Subcutaneous abdominal adipose tissue (tissue), 5 donors: ENCODE results near the gene RHBG.
"Not testable (repeated sequence)": the region's sequence is repeated elsewhere in the genome, so short reads cannot be mapped to it uniquely, and the experiment has no call there.

Source experiments
- H3K27ac ChIP-seq: one replicate; pipeline ENCODE4 v1.7.0; 2013; ENCODE audit warnings: low read depth, mild to moderate bottlenecking, inconsistent platforms, low read length, moderate library complexity
- H3K27me3 ChIP-seq, 5 donors: one replicate each; pipeline ENCODE4 v1.7.0; 2013; ENCODE audit warnings: low read length in 5 of 5, inconsistent platforms in 1 of 5; ENCODE audit not compliant: control insufficient read depth in 5 of 5, insufficient read depth in 4 of 5
- H3K36me3 ChIP-seq, 5 donors: one replicate each; pipeline ENCODE4 v1.7.0; 2013; ENCODE audit warnings: low read length in 5 of 5; ENCODE audit not compliant: control insufficient read depth in 5 of 5, insufficient read depth in 5 of 5
- H3K4me1 ChIP-seq, 5 donors: one replicate each; pipeline ENCODE4 v1.7.0; 2013; ENCODE audit warnings: low read length in 5 of 5, mild to moderate bottlenecking in 3 of 5, moderate library complexity in 1 of 5; ENCODE audit not compliant: control insufficient read depth in 5 of 5, insufficient read depth in 5 of 5
- H3K4me3 ChIP-seq, 5 donors: one replicate each; pipeline ENCODE4 v1.7.0; 2013; ENCODE audit warnings: low read length in 5 of 5, low read depth in 1 of 5
- H3K9ac ChIP-seq, 5 donors: one replicate each; pipeline ENCODE4 v1.7.0; 2013; ENCODE audit warnings: low read length in 5 of 5, mild to moderate bottlenecking in 4 of 5, moderate library complexity in 3 of 5
- H3K9me3 ChIP-seq, 5 donors: one replicate each; pipeline ENCODE4 v1.7.0; 2013; ENCODE audit warnings: low read length in 5 of 5; ENCODE audit not compliant: control insufficient read depth in 5 of 5
- donor health status: healthy.
- donor health status: healthy.
- donor health status: healthy.
- donor health status: healthy.
- donor health status: healthy.

The RHBG gene

DNA sequence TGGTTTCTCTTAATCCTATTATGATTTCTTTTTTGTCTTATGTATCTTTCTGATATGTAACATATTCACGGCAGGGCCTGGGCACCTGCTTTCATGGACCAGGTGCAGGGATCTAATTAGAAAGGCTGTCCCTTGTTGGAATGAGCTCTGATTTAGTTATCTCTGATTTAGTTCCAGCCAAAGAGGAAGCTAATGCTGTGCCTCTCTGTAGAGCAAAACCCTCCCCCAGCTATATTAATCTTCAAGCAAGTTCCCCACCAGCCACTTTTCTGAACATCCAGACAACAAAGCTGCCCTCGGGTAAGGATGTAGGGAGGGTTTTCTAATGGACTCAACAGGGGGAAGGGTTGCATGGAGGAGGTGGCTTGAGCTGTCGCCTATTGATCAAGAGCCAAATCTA, 24.6 kb upstream of the RHBG start:
- no peaks in the 10 kb centered on the region for H3K36me3 ChIP-seq
- no peak overlapping the region for H3K27ac ChIP-seq
- no peak overlapping the region for H3K9ac ChIP-seq
- no peak overlapping the region for H3K4me3 ChIP-seq
- H3K4me1 ChIP-seq: no peaks in the 10 kb centered on the region
- no peaks in the 10 kb centered on the region for H3K9me3 ChIP-seq
- peaks cover 0 to 13% (median 0%) of the 10 kb centered on the region in 5 donors for H3K27me3 ChIP-seq

DNA sequence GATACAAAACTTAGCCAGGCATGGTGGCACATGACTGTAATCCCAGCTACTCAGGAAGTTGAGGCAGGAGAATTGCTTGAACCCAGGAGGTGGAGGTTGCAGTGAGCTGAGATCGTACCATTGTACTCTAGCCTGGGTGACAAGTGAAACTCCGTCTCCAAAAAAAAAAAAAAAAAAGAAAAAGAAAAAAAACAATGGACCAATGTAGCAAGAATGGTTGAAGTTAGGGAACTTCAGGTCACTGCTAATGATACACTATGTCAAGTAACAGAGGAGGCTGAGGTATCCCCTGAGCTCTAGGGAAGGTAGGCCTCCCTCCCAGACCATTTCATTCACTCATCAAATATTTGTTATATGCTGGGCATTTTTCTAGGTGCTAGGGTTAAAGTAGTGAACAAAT, 23.0 kb upstream of the RHBG start:
- H3K4me1 ChIP-seq, H3K4me3 ChIP-seq, H3K36me3 ChIP-seq, H3K27ac ChIP-seq, H3K9ac ChIP-seq, H3K9me3 ChIP-seq: not testable (repeated sequence)
- H3K27me3 ChIP-seq: peaks cover 0 to 13% (median 0%) of the 10 kb centered on the region in 5 donors

DNA sequence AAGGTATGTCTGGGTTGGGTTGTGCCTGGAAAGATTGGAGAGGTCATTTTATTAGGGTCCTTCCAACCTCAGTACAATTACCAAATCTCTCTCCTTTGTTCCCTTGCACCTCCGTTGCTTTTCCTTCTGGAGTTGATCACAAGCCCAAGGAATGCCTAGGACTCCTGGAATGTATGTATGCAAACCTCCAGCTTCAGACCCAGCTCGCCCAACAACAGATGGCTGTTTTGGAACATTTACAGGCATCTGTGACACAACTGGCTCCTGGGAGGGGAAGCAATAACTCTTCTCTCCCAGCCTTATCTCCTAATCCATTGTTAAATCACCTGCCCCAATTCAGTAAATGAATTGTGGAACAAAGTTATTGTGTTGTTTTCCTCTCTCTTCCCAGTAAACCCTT, 22.4 kb upstream of the RHBG start:
- Histone ChIP-seq H3K4me1 (no peaks in the 10 kb centered on the region), H3K9ac (no peak overlapping the region), H3K27ac (no peak overlapping the region), H3K27me3 (peaks cover 0 to 13% (median 0%) of the 10 kb centered on the region in 5 donors), H3K36me3 (no peaks in the 10 kb centered on the region), H3K9me3 (no peaks in the 10 kb centered on the region), H3K4me3 (no peak overlapping the region)

DNA sequence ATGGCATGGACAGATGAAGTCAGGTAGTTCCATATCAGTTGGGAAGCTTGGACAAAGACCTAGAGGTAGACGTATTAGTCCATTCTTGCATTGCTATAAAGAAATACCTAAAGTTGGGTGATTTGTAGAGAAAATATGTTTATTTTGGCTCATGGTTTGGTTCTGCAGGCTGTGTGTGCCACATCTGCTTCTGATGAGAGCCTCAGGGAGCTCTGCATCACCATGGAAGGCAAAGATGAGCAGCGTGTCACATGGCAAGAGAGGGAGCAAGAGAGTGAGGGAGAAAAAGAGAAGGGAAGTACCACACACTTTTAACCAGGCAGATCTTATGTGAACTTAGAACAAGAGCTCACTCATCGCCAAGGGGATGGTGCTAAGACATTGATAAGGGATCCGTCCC, 21.7 kb upstream of the RHBG start:
- H3K9ac ChIP-seq: no peak overlapping the region
- no peak overlapping the region for H3K4me3 ChIP-seq
- H3K4me1 ChIP-seq: no peaks in the 10 kb centered on the region
- H3K9me3 ChIP-seq: no peaks in the 10 kb centered on the region
- no peak overlapping the region for H3K27ac ChIP-seq
- peaks cover 0 to 13% (median 0%) of the 10 kb centered on the region in 5 donors for H3K27me3 ChIP-seq
- H3K36me3 ChIP-seq: no peaks in the 10 kb centered on the region

DNA sequence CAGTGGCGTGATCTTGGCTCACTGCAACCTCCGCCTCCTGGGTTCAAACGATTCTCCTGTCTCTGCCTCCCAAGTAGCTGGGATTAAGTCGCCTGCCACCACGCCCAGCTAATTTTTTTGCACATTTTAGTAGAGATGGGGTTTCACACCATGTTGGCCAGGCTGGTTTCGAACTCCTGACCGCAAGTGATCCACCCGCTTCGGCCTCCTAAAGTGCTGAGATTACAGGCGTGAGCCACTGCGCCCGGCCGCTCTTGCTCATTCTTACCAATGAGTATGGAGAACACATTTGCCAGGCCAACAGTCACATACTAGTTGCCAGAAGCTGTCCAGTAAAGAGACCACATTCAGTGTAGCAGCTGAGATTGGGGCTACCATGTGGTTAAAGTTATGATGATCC, 16.5 kb upstream of the RHBG start:
- not testable (repeated sequence) for H3K36me3 ChIP-seq, H3K27ac ChIP-seq, H3K9ac ChIP-seq, H3K4me1 ChIP-seq, H3K9me3 ChIP-seq, H3K4me3 ChIP-seq
- peaks cover 9 to 15% (median 12%) of the 10 kb centered on the region in 5 donors for H3K27me3 ChIP-seq

DNA sequence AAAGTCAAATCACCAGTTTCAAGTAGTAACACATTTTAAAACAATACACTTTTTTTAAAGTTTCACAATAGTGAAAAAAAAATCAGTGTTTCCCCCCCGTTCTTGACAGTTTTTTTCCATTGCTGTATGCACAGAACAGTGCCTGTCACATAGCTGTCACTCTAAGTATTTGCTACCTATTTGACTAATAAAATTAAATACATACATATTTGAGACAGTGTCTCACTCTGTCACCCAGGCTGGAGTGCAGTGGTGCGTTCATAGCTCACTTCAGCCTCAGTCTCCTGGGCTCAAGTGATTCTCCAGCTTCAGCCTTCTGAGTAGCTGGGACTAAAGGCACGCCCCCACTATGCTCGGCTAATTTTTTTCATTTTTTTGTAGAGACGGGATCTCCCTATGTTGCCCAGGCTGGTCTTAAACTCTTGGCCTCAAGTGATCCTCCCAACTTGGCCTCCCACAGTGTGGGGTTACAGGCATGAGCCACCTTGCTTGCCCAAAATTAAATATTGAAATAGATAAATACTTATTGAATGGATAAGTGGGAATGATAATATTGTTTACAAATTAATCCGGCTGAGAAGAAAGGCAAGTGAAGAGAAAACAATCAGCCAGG, 12.6 kb upstream of the RHBG start:
- Histone ChIP-seq H3K9me3 (no peaks in the 10 kb centered on the region), H3K36me3 (no peaks in the 10 kb centered on the region), H3K27ac (no peak overlapping the region), H3K4me1 (peaks cover 0 to 5% (median 0%) of the 10 kb centered on the region in 5 donors), H3K27me3 (peaks cover 10 to 18% (median 14%) of the 10 kb centered on the region in 5 donors), H3K9ac (no peak overlapping the region), H3K4me3 (no peak overlapping the region)

DNA sequence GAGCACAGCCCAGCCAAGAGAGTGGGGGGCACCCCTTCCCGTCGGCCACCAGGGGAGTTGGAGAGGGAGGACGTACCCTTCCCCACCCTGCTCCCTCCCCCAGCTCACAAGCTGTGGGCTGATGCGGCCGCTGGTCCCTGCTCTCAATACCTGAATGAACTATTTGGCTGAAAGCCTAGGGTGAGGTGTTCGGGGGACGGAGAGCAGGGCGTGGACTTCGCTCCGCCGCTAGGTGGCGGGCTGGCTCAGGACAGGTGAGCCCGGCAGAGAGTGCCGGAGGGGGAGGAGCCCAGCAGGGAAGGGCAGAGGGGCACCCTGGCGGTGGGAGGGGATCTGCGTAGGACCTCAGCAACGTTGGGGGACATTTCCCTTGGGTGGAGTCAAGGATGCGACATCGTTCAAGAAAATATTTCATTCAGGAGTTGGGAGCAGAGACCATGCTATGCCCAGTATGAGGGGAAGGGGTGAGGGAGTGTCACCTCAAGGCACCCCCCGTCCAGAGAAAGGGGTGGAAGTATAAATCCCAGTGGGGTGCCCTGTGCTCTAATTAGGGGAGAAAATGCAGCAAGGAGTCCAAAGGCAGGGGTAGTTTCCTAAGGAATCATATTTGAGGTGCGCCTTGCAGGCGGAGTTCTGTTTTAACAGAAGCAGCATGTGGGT, 12.0 kb upstream of the RHBG start:
- no peaks in the 10 kb centered on the region for H3K36me3 ChIP-seq
- H3K27me3 ChIP-seq: peaks cover 10 to 18% (median 14%) of the 10 kb centered on the region in 5 donors
- H3K4me1 ChIP-seq: peaks cover 0 to 5% (median 0%) of the 10 kb centered on the region in 5 donors
- no peak overlapping the region for H3K9ac ChIP-seq
- H3K9me3 ChIP-seq: no peaks in the 10 kb centered on the region
- no peak overlapping the region for H3K4me3 ChIP-seq
- H3K27ac ChIP-seq: no peak overlapping the region

DNA sequence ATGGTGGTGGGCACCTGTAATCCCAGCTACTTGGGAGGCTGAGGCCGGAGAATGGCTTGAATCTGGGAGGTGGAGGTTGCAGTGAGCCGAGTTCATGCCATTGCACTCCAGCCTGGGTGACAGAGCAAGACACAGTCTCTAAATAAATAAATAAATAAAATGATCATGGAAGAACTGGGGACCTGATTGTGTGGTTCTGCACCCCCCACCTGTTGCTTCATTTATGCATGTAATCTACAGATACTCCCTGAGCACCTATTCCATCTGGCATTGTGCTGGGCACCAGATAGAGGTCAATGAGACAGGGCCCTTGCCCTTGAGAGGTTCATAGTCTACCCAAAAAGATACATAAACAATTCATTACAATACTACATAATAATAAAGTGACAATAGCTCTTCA, 11.0 kb upstream of the RHBG start:
- Histone ChIP-seq H3K9me3 (no peaks in the 10 kb centered on the region), H3K4me3 (no peak overlapping the region), H3K36me3 (no peaks in the 10 kb centered on the region), H3K4me1 (peaks cover 0 to 5% (median 0%) of the 10 kb centered on the region in 5 donors), H3K27me3 (peaks cover 10 to 18% (median 14%) of the 10 kb centered on the region in 5 donors), H3K27ac (no peak overlapping the region), H3K9ac (no peak overlapping the region)

- H3K36me3 ChIP-seq: no peaks in the 10 kb centered on the region
- H3K9ac ChIP-seq: no peak overlapping the region
- H3K27me3 ChIP-seq: peaks cover 10 to 18% (median 14%) of the 10 kb centered on the region in 5 donors
- no peak overlapping the region for H3K27ac ChIP-seq
- no peak overlapping the region for H3K4me3 ChIP-seq
- H3K9me3 ChIP-seq: no peaks in the 10 kb centered on the region
- H3K4me1 ChIP-seq: peaks cover 0 to 5% (median 0%) of the 10 kb centered on the region in 5 donors
Observed at GRCh38 chr1:156358641-156359040, 10.4 kb upstream of the RHBG start.

GRCh38 chr1:156359249-156359648, 9.8 kb upstream of the RHBG start:
- no peak overlapping the region for H3K9ac ChIP-seq
- no peak overlapping the region for H3K4me3 ChIP-seq
- H3K4me1 ChIP-seq: peaks cover 0 to 5% (median 0%) of the 10 kb centered on the region in 5 donors
- no peaks in the 10 kb centered on the region for H3K36me3 ChIP-seq
- H3K9me3 ChIP-seq: no peaks in the 10 kb centered on the region
- peaks cover 13 to 18% (median 18%) of the 10 kb centered on the region in 5 donors for H3K27me3 ChIP-seq
- H3K27ac ChIP-seq: no peak overlapping the region
